ENCODE data around the gene KCNQ1.

KCNQ1 gene

GRCh38 chr11:2766166-2766565 lies 321.4 kb downstream of the KCNQ1 start:
- no peak for DNase-seq (ENCODE audit: low read depth)

GRCh38 chr11:2767071-2767470 lies 322.3 kb downstream of the KCNQ1 start:
- no peak for DNase-seq (ENCODE audit: low read depth)

DNA sequence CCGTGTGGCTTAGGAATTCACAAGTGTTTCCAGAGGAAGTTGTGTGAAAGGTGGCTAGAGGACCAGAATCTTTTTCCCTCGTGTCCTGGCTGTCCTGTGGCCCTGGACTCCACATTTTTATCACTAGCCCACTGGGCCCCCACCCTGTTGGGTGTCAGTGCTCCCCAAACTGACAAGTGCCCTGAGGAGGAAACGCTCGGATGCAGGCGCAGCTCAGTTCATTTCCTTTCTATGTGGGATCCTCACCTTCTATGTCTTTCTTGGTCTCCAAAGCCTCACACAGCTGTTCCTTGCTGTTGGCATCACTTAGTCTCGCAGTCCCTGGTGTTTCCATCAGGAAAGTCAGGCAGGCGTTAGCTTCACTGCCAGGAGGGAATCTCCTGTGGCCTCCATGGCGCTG lies 323.0 kb downstream of the KCNQ1 start:
- no peak for DNase-seq (ENCODE audit: low read depth)

GRCh38 chr11:2768471-2769408 lies 323.9 kb downstream of the KCNQ1 start:
- DNase-seq (ENCODE audit: low read depth): peak; percentile 57

- no peak for DNase-seq (ENCODE audit: low read depth)
Measured at GRCh38 chr11:2769409-2770095, 324.7 kb downstream of the KCNQ1 start.

DNA sequence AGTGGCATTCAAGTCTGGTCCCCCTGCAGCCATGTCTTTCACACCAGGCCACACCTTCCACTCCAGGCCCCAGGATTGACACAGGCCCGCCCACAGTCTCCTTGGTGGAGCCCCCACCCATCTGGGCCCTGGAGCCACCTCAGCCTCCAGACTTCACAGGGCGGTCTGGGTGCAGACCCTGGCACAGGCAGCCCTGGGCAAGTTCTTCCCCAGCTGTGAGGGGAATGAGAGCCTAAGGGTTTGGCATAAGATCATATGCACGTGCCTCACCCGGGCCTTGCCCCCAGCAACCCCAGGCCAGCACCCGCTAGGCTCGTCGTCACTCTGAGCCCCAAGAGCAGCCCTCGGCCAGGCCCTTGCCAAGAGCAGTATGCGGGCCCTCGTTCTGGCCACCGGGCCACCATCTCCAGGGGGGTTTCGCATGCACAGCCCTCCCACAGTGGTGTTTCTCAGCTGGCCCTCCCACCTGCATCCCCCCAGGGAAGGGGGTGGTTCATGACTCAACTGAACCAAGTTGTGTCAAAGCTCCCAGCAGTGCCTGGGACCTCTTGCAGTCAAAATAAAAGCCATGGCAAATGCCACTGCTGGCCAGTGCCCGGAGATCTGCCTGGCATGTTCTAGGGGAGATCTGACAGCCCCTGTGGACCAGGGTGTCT lies 325.4 kb downstream of the KCNQ1 start:
- no peak for DNase-seq (ENCODE audit: low read depth)

GRCh38 chr11:2770761-2771301 lies 326.0 kb downstream of the KCNQ1 start:
- DNase-seq (ENCODE audit: low read depth): no peak

GRCh38 chr11:2771758-2772466 lies 327.1 kb downstream of the KCNQ1 start:
- no peak for DNase-seq (ENCODE audit: low read depth)

- peak; percentile 49 for DNase-seq (ENCODE audit: low read depth)
Measured at GRCh38 chr11:2772544-2773031, 327.8 kb downstream of the KCNQ1 start.

DNA sequence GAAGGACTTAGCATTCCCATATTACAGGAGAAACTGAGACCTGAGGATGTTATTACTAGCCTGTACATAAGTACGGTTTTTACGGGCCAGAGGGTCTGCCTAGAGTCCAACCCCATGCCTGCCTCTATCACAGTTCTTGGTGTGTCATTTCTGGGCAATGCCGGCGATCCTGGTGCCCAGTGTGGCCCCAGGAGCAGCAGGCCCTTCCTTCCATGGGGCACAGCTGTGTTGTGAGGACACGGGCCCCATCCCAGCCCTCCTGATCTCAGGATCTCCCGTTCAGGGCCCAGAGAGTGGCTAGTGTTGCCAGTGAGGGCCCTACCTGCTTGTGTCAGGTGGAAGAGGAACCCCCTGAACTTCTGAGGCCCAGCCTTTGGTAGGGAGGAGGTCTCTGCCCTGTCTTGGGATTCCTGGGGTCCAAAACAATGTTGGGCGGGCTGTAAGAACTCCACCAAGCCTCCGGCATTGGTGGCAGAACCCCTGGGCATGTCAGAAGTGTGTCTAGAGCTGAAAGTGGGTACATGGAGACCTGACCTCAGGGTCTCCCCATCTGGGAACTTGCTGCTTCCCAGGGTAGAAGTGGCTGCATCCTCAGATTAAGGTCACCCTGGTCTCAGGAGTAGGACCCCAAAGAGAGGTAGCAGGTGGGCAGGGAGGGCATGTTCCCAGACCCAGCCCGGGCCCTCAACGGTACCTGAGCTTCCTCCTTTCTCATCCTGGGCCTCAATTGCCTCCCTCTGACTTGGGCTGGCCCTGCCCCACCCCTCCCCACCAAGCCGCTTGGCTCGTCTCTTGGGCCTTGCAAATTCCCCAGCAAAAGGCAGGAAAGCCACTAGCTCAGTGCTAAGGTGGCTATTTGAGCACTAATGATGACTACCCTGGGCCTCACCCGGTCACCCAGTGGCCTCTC lies 329.6 kb downstream of the KCNQ1 start:
- no peak for DNase-seq (ENCODE audit: low read depth)

DNA sequence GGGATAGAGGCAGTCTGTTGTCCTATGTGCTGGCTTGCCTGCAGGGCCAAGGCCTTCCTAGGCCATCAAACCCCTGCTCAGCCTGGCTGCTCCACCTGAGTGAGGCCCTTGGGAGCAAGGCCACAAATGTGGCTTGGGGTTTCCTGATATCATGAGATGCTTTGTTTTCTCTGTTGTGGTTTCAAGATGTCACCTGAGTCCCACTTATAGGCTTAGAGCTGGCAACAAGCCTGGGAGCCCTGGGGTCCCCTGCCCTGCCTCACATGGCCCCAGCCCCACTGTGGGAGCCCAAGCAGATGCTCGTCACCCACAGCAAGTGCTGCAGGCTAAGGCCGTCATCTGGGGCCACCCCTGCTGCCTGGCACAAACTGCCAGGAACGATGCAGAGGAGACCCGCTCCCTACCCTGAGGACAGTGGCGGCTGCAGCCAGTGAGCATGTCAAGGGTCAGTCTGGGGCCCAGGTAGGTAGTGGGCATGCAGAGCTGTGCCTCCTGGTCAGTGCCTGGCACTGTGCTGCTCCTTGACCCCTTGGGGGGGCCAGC lies 330.3 kb downstream of the KCNQ1 start:
- no peak for DNase-seq (ENCODE audit: low read depth)

GRCh38 chr11:2775626-2776350 lies 331.0 kb downstream of the KCNQ1 start:
- DNase-seq (ENCODE audit: low read depth): no peak

GRCh38 chr11:2776351-2777061 lies 331.7 kb downstream of the KCNQ1 start:
- DNase-seq (ENCODE audit: low read depth): no peak

GRCh38 chr11:2777386-2777785 lies 332.6 kb downstream of the KCNQ1 start:
- DNase-seq (ENCODE audit: low read depth): no peak

DNA sequence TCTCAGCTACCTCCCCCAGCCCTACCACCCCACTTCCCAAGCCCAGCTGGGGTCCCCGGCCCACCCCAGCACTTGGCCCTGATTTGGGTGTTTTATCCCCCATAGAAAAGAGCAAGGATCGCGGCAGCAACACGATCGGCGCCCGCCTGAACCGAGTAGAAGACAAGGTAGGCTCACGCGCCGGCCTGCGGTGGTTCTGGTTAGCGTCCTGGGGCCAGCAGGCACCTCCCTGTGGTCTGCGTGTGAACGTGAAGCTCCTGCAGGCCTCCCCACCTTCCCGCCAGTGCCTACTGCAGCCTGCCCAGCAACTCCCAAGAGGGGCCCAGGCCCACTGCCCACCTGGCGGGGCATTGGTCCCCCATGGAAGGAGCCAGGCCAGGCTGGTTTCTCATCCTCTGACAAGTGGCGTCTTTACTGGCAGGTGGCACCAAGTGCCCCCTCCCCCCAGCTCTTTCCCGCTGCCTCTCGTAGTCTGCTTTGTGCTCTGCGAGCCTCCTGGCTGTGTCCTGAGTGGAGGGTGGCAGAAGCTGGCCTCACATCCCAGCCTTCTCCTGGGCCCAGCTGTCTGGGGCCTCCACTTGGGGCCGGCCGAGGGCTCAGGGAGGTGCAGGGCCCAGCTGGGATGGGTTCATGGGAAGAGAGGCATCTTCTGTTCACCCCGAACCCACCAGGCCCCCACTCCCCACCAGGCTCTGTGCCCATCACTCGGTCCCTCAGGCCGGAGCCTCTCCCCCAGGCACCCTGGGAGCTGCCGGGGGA lies 333.2 kb downstream of the KCNQ1 start:
- no peak for DNase-seq (ENCODE audit: low read depth)

- DNase-seq (ENCODE audit: low read depth): no peak
Measured at GRCh38 chr11:2778630-2779498, 334.1 kb downstream of the KCNQ1 start.

GRCh38 chr11:2779499-2779980 lies 334.7 kb downstream of the KCNQ1 start:
- DNase-seq (ENCODE audit: low read depth): no peak

Data from HS-5 (cell line).